PC-3 (cell line): ENCODE measurements around the gene TEX44. TPM values are rescaled to one million over a fixed set of nuclear protein-coding genes. Genes with fewer than 3 reads are reported as not detected.

Experiments used
- ATAC-seq: fragments of 200-7000 bp; cut with Tn5 transposase; 2 replicates; pipeline ENCODE4 v1.9.1; 2020; ENCODE audit warnings: mild to moderate bottlenecking, moderate library complexity
- BruUV-seq: library from RNA; stranded (reverse); fragments of 400-500 nt; replicated peaks from 2 replicates; lab custom pipeline; 2021; lab: Mats Ljungman, UMichigan
- CTCF ChIA-PET: fragments of 300-600 bp; sonication (Branson Sonifier 250); formaldehyde crosslinking; loops from one replicate; lab custom pipeline; 2022; ENCODE audit warnings: antibody characterized with exemption; lab: Charles Lee
- POLR2A ChIA-PET: fragments of 300-600 bp; sonication (Branson Sonifier 250); formaldehyde crosslinking; loops from one replicate; lab custom pipeline; 2022; ENCODE audit warnings: antibody characterized with exemption; ENCODE audit not compliant: unreplicated experiment; lab: Charles Lee
- DNase-seq: peaks from one replicate; pipeline ENCODE4 v3.0.0-alpha.2; 2015
- H2AFZ ChIP-seq: fragments of 300-600 bp; sonication (generic); 2 replicates; pipeline ENCODE4 v1.6.0; 2016; ENCODE audit warnings: antibody characterized with exemption, low read length
- H3F3A ChIP-seq: fragments of 300-600 bp; sonication (generic); one replicate; pipeline ENCODE4 v1.6.0; 2017; ENCODE audit warnings: antibody characterized with exemption, low read length, control low read depth, mild to moderate bottlenecking; ENCODE audit not compliant: unreplicated experiment
- H3K27ac ChIP-seq: fragments of 300-600 bp; sonication (generic); 2 replicates; pipeline ENCODE4 v1.5.1; 2016; ENCODE audit warnings: mild to moderate bottlenecking, low read length
- H3K27me3 ChIP-seq: fragments of 300-600 bp; sonication (generic); 2 replicates; pipeline ENCODE4 v1.6.1; 2016; ENCODE audit warnings: low read length, mixed read lengths
- H3K36me3 ChIP-seq: fragments of 300-600 bp; sonication (generic); 2 replicates; pipeline ENCODE4 v1.6.1; 2016; ENCODE audit warnings: low read depth, mixed run types, low read length, mixed read lengths
- H3K4me1 ChIP-seq: fragments of 300-600 bp; sonication (generic); 2 replicates; pipeline ENCODE4 v1.5.1; 2016; ENCODE audit warnings: low read length; ENCODE audit not compliant: insufficient read depth
- H3K4me2 ChIP-seq: fragments of 300-600 bp; sonication (generic); 2 replicates; pipeline ENCODE4 v1.6.0; 2016; ENCODE audit warnings: low read length
- H3K4me3 ChIP-seq: fragments of 300-600 bp; sonication (generic); 2 replicates; pipeline ENCODE4 v1.5.1; 2016; ENCODE audit warnings: mild to moderate bottlenecking, low read length, mixed read lengths
- H3K79me2 ChIP-seq: fragments of 300-600 bp; sonication (generic); 2 replicates; pipeline ENCODE4 v1.6.1; 2017; ENCODE audit warnings: low read length, mixed read lengths
- H3K9ac ChIP-seq: fragments of 300-600 bp; sonication (generic); 2 replicates; pipeline ENCODE4 v1.6.0; 2016; ENCODE audit warnings: mild to moderate bottlenecking, low read length
- H3K9me2 ChIP-seq: fragments of 300-600 bp; sonication (generic); replicated peaks from 2 replicates; pipeline ENCODE4 v1.6.1; 2016; ENCODE audit warnings: mixed run types, low read length, mixed read lengths
- H3K9me3 ChIP-seq: fragments of 300-600 bp; sonication (generic); 2 replicates; pipeline ENCODE4 v1.6.1; 2016; ENCODE audit warnings: low read length, mixed read lengths
- H4K20me1 ChIP-seq: fragments of 300-600 bp; sonication (generic); 2 replicates; pipeline ENCODE4 v1.6.1; 2016; ENCODE audit warnings: low read length, mixed read lengths
- CTCF ChIP-seq: fragments of 300-600 bp; sonication (generic); conservative IDR thresholded peaks from 2 replicates; pipeline ENCODE4 v1.5.1; 2017; ENCODE audit warnings: antibody characterized with exemption, low read depth, mild to moderate bottlenecking, low read length
- EZH2 ChIP-seq: fragments of 300-600 bp; sonication (generic); IDR thresholded peaks from one replicate; pipeline ENCODE4 v1.6.1; 2017; ENCODE audit warnings: antibody characterized with exemption, mild to moderate bottlenecking, low read length; ENCODE audit not compliant: unreplicated experiment
- EZH2phosphoT487 ChIP-seq: fragments of 300-600 bp; sonication (generic); IDR thresholded peaks from 2 replicates; pipeline ENCODE4 v1.6.1; 2018; ENCODE audit warnings: mild to moderate bottlenecking, antibody characterized with exemption, low read length, borderline replicate concordance
- intact Hi-C: fragments of 100-400 bp; cut with micrococcal nuclease; formaldehyde crosslinking; loops from 2 replicates; pipeline ENCODE4 v1.9.0; 2023
- total RNA-seq: library from RNA; depleted of rRNA; stranded (reverse); fragments of >200 nt; gene quantifications from 2 replicates; pipeline ENCODE4 v1.2.3, GENCODE V29; 2014

TEX44 gene
- total RNA-seq, 1 experiment from 2014 or later = not detected

DNA sequence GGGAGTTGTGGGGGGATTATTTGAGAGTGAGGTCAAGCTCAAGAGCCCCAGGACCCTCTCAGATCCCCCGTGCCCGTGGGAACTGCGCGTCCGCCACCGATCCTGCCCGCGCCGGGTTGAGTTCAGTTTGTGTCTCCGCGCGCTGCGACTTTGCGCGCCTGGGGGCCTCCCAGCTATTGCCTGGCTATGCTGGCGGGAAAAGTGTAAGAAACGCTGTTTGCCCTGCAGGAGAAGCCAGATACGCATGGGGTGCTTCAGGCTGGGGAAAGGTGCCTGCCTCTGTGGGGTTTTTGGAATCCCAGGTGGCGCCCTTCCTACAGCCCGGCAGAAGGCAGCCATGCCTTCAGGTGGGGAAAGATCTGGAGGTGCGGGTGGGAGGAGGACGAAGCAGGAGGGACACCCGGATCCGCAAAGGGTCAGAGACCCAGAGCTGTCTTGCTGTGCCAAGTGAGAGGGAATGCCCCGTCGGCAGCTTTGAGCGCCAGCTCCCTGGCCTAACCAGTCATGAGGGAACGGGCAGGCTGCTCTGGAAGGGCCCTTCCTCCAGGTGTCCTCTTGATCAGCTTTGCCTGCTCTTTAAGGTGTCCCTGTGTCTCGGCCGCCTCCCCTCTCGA, 22.5 kb downstream of the TEX44 start:
- TF ChIP-seq EZH2 (no peak), CTCF (no peak), EZH2phosphoT487 (no peak)
- no peak for DNase-seq
- Histone ChIP-seq H3K36me3 (no peaks in the 10 kb centered on the region), H2AFZ (no peak overlapping the region), H3K9ac (no peak overlapping the region), H3K9me2 (no peaks in the 10 kb centered on the region), H3K4me1 (peaks cover 46% of the 10 kb centered on the region), H3K27me3 (no peaks in the 10 kb centered on the region), H3K4me2 (no peak overlapping the region), H3K27ac (no peak overlapping the region), H3K79me2 (no peaks in the 10 kb centered on the region), H4K20me1 (no peaks in the 10 kb centered on the region), H3K9me3 (no peaks in the 10 kb centered on the region), H3K4me3 (no peak overlapping the region), H3F3A (peaks cover 9% of the 10 kb centered on the region)
- ChIA-PET CTCF (no interaction called here), POLR2A (interaction anchor here (0.6 kb wide), 1 partner anchor 139 kb away, joined by 3 read pairs; no protein-coding TSS in a partner anchor)
- ATAC-seq = no peak
- BruUV-seq = no TSS peak
- intact Hi-C loops = no loop called here

- no peak for DNase-seq
- TF ChIP-seq EZH2 (no peak), CTCF (no peak), EZH2phosphoT487 (no peak)
- Histone ChIP-seq H3K9me2 (no peaks in the 10 kb centered on the region), H3K4me3 (no peak overlapping the region), H3K9ac (no peak overlapping the region), H3K27me3 (no peaks in the 10 kb centered on the region), H3K4me1 (peaks cover 55% of the 10 kb centered on the region), H3K9me3 (no peaks in the 10 kb centered on the region), H2AFZ (no peak overlapping the region), H3K27ac (no peak overlapping the region), H3K79me2 (no peaks in the 10 kb centered on the region), H3F3A (peaks cover 9% of the 10 kb centered on the region), H4K20me1 (no peaks in the 10 kb centered on the region), H3K4me2 (no peak overlapping the region), H3K36me3 (no peaks in the 10 kb centered on the region)
- CTCF ChIA-PET = no interaction called here
- no peak for ATAC-seq
- intact Hi-C loops = no loop called here
- POLR2A ChIA-PET = no interaction called here
- no TSS peak for BruUV-seq
These were observed 23.6 kb downstream of the TEX44 start for GRCh38 chr2:231616296-231616695.
